ENCODE data around the gene H6PD.

Gene H6PD

DNA sequence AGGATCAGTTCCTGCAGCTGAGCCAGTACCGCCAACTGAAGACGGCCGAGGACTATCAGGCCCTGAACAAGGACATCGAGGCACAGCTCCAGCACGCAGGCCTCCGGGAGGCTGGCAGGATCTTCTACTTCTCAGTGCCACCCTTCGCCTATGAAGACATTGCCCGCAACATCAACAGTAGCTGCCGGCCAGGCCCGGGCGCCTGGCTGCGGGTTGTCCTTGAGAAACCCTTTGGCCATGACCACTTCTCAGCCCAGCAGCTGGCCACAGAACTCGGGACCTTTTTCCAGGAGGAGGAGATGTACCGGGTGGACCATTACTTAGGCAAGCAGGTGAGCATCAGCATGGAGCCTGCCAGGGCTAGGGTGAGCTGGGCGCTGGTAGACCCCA lies 10.7 kb downstream of the H6PD start:
- H3K27me3 ChIP-seq (ENCODE audit: control insufficient read depth, insufficient read depth, low read length), result no peaks in the 10 kb centered on the region
- no peaks in the 10 kb centered on the region for H3K36me3 ChIP-seq (ENCODE audit: control insufficient read depth, low read depth, low read length)
- H3K27ac ChIP-seq (ENCODE audit: low read length), result no peak overlapping the region
- H3K9me3 ChIP-seq (ENCODE audit: control insufficient read depth, low read depth, low read length), result no peaks in the 10 kb centered on the region
- no peak overlapping the region for H3K4me3 ChIP-seq (ENCODE audit: low read length)
- H3K4me1 ChIP-seq (ENCODE audit: control insufficient read depth, low read depth, low read length), result peaks cover 18% of the 10 kb centered on the region
- no peak overlapping the region for H3K9ac ChIP-seq (ENCODE audit: low read length)

DNA sequence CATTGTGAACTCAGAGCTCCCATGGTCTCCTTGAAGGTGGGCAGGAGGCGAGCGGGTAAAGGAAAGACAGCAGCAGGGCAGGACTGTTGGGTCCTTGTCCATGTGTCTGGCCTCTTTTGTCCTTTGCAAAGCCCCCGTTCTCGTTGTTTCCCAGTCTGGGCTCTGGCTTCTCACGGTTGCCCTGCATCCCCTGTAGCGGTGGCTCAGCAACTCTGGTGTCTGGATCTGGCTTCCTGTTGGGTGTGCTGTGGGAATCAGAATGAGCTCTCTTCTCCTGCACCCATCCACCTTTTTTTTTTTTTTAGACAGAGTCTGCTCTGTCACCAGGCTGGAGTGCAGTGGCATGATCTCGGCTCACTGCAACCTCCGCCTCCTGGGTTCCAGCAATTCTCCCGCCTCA lies 11.1 kb downstream of the H6PD start:
- Histone ChIP-seq H3K9me3 (ENCODE audit: control insufficient read depth, low read depth, low read length) (no peaks in the 10 kb centered on the region), H3K4me3 (ENCODE audit: low read length) (no peak overlapping the region), H3K27me3 (ENCODE audit: control insufficient read depth, insufficient read depth, low read length) (no peaks in the 10 kb centered on the region), H3K27ac (ENCODE audit: low read length) (no peak overlapping the region), H3K4me1 (ENCODE audit: control insufficient read depth, low read depth, low read length) (peaks cover 18% of the 10 kb centered on the region), H3K9ac (ENCODE audit: low read length) (no peak overlapping the region), H3K36me3 (ENCODE audit: control insufficient read depth, low read depth, low read length) (no peaks in the 10 kb centered on the region)

DNA sequence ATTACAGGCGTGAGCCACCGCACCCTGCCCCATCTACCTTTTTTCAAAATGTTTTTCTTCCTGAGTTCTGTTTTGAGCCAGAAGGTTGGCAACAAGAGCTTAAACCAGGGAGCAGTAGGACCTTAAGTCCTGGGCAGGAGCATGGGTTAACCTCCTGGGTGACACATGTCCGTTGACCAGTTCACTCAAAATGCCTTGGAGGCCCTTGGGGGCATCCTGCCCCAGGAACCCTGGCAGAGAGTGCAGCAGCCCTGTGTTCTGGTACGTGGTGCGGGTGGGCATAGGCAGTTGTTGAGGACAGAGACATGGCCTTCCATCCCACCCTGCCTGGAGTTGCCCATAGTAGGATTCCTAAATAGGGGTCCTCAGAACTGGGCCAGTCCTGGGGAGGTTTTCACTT lies 11.6 kb downstream of the H6PD start:
- Histone ChIP-seq H3K27me3 (ENCODE audit: control insufficient read depth, insufficient read depth, low read length) (no peaks in the 10 kb centered on the region), H3K36me3 (ENCODE audit: control insufficient read depth, low read depth, low read length) (no peaks in the 10 kb centered on the region), H3K27ac (ENCODE audit: low read length) (no peak overlapping the region), H3K4me1 (ENCODE audit: control insufficient read depth, low read depth, low read length) (peaks cover 19% of the 10 kb centered on the region), H3K4me3 (ENCODE audit: low read length) (no peak overlapping the region), H3K9me3 (ENCODE audit: control insufficient read depth, low read depth, low read length) (no peaks in the 10 kb centered on the region), H3K9ac (ENCODE audit: low read length) (no peak overlapping the region)

DNA sequence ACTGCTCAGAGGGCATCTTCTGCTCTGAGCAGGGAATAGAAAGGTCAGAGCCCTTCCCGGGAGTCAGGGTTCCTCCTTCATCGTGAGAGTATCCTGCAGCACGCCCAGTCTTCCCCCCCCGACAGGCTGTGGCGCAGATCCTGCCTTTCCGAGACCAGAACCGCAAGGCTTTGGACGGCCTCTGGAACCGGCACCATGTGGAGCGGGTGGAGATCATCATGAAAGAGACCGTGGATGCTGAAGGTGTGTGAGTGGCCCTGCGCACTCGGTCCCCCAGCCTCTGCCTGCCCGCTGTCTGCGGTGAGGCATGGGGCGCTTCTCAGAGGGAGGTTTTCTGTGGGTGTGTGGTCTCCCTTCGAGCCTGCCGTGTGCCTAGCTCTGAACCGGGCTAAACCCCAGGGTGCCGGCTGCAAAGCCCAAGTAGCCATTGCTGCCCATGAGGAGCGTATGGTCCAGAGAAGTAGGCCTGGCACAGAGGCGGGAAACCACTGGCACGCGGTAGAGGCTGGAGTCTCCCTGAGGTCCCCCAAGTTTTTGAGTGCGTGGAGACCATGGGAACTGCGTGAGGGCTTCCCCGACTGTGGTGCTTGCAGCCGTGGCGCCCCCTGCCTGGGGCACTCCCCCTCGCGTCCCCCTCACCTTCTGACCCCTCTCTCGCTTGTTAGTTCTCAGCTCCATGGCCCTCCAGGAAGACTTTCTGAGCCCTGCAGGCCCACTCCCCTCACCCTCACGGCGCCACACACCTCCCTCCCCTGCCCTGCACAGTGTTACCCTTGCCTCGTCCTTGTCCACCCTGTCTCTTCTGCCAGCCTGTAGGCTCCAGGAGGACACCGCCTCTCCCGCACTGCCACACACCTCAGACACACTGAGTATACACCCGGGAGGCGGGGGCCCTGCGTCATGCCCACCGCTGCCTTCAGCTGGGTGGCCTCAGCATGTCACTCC lies 12.5 kb downstream of the H6PD start:
- Histone ChIP-seq H3K9ac (ENCODE audit: low read length) (no peak overlapping the region), H3K9me3 (ENCODE audit: control insufficient read depth, low read depth, low read length) (no peaks in the 10 kb centered on the region), H3K36me3 (ENCODE audit: control insufficient read depth, low read depth, low read length) (no peaks in the 10 kb centered on the region), H3K27me3 (ENCODE audit: control insufficient read depth, insufficient read depth, low read length) (no peaks in the 10 kb centered on the region), H3K4me1 (ENCODE audit: control insufficient read depth, low read depth, low read length) (peaks cover 28% of the 10 kb centered on the region), H3K4me3 (ENCODE audit: low read length) (no peak overlapping the region), H3K27ac (ENCODE audit: low read length) (no peak overlapping the region)

DNA sequence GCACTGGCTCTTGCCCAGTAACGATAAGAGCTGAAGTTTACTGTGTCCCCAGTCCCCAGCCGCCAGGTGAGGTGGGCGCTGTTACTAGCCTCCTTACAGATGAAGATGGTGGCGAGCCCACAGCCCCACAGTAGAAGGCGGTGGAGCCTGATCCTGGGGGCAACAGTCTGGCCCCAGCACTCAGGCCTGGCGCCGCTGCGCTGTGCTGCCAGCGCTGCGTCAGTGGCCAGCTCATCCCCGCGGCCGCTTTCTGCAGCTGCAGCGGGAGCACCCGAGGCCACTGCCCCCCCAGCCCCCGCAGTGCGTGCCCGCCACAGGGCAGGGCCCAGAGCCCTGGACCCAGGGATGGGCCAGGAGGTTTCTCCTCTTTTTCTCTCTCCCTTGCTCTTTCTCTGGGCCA lies 13.3 kb downstream of the H6PD start:
- Histone ChIP-seq H3K4me1 (ENCODE audit: control insufficient read depth, low read depth, low read length) (peaks cover 36% of the 10 kb centered on the region), H3K36me3 (ENCODE audit: control insufficient read depth, low read depth, low read length) (no peaks in the 10 kb centered on the region), H3K9ac (ENCODE audit: low read length) (no peak overlapping the region), H3K27me3 (ENCODE audit: control insufficient read depth, insufficient read depth, low read length) (no peaks in the 10 kb centered on the region), H3K4me3 (ENCODE audit: low read length) (no peak overlapping the region), H3K27ac (ENCODE audit: low read length) (no peak overlapping the region), H3K9me3 (ENCODE audit: control insufficient read depth, low read depth, low read length) (no peaks in the 10 kb centered on the region)

DNA sequence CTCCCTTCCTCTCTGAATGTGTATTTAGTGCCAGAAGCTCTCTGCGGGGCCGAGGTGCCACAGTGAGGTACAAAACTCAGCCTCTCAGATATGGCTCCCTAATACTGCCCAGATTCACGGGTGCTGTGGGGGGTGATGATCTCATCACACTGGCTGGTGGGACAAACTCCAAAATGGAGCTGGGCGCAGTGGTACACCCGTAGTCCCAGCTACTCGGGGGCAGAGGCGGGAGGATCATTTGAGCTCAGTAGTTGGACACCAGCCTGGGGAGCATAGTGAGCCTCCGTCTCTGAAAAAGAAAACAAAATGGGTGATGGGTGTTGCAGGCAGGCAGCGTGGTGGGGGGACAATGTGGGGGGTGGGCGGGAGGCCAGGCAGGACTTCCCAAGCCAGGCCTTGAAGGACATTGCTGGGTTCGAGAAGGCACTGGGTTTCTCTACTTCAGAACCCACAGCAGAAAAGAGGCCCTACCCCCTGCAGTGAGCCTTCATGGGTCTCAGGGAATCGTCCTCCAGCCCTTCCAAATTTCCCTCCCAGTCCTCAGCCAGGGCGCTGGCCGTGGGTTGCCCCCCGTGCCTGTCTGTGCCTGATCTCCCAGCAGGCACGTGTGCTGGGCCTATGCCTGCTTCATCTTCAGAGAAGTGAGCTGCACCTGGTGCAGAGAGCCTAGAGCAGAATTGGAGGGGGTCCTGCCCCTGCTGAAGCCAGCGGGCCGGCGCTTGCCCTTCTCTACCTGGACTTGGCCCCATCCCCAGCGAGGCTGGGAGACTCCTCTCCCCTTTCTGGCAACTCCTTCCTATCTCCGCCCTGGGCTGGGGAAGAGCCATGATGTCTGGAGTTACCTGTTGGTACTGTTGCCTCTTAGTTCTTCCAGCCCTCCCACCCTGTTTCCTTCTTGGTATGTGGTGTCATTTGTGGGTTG lies 14.0 kb downstream of the H6PD start:
- H3K9ac ChIP-seq (ENCODE audit: low read length), result no peak overlapping the region
- no peak overlapping the region for H3K4me3 ChIP-seq (ENCODE audit: low read length)
- no peaks in the 10 kb centered on the region for H3K36me3 ChIP-seq (ENCODE audit: control insufficient read depth, low read depth, low read length)
- no peak overlapping the region for H3K27ac ChIP-seq (ENCODE audit: low read length)
- H3K9me3 ChIP-seq (ENCODE audit: control insufficient read depth, low read depth, low read length), result no peaks in the 10 kb centered on the region
- no peaks in the 10 kb centered on the region for H3K27me3 ChIP-seq (ENCODE audit: control insufficient read depth, insufficient read depth, low read length)
- H3K4me1 ChIP-seq (ENCODE audit: control insufficient read depth, low read depth, low read length), result peaks cover 43% of the 10 kb centered on the region

DNA sequence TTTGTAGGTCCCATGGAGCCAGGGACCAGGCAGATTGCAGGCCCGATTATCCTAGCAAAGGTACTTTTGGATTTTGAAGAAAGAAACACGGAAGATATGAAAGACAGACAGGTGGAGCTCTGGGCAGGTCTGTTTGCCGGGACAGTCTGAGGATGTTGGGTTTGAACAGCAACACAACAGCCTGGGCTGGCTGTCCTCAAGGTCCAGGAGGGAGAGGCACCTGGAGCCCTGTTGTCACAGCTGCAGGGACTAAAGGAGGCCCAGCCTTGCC lies 14.6 kb downstream of the H6PD start:
- Histone ChIP-seq H3K27ac (ENCODE audit: low read length) (no peak overlapping the region), H3K9ac (ENCODE audit: low read length) (no peak overlapping the region), H3K36me3 (ENCODE audit: control insufficient read depth, low read depth, low read length) (no peaks in the 10 kb centered on the region), H3K4me3 (ENCODE audit: low read length) (no peak overlapping the region), H3K4me1 (ENCODE audit: control insufficient read depth, low read depth, low read length) (peaks cover 46% of the 10 kb centered on the region), H3K9me3 (ENCODE audit: control insufficient read depth, low read depth, low read length) (no peaks in the 10 kb centered on the region), H3K27me3 (ENCODE audit: control insufficient read depth, insufficient read depth, low read length) (no peaks in the 10 kb centered on the region)

DNA sequence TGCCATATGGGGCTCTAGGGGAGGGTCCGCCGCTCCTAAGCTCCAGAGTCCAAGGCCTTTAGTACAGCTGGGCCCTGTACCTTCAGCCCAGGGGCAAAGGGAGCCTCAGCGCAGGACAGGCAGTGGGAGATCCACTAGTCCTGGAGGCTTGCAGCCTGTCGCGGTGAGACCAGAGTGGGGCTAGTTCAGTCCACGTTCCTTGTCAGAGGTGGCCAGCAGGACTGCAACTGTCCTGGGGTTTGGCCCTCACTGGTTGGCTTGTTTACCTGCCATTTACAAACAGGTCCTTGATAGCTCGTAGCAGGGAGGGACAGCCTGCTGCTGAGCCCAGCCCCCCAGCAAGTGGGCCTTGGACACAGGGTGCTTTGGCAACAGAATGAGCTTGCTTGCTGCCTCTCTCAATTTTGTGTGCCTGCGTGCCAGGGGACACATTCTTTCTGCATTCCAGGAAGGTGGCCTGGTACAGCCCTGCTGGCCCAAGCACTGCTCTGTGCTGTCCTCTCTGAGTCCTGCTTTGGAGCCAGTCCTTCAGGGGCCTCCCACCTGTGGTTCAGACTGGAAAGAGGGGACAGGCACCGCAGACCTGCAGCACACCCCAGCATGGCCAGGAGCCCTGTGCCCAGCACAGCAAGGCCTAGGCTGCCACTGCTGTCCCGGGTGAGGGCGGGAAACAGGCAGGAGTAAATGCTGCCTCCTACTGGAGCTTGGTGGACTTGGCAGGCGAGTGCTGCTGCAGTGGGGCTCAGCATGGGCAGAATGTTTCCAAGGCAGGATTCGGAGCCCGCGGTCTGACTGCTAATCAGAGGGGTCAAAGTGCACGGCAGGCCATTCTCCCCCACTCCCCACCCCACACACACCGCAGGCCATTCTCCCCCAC lies 15.2 kb downstream of the H6PD start:
- Histone ChIP-seq H3K36me3 (ENCODE audit: control insufficient read depth, low read depth, low read length) (no peaks in the 10 kb centered on the region), H3K27ac (ENCODE audit: low read length) (no peak overlapping the region), H3K9ac (ENCODE audit: low read length) (no peak overlapping the region), H3K4me1 (ENCODE audit: control insufficient read depth, low read depth, low read length) (peaks cover 46% of the 10 kb centered on the region), H3K9me3 (ENCODE audit: control insufficient read depth, low read depth, low read length) (no peaks in the 10 kb centered on the region), H3K4me3 (ENCODE audit: low read length) (no peak overlapping the region), H3K27me3 (ENCODE audit: control insufficient read depth, insufficient read depth, low read length) (no peaks in the 10 kb centered on the region)

DNA sequence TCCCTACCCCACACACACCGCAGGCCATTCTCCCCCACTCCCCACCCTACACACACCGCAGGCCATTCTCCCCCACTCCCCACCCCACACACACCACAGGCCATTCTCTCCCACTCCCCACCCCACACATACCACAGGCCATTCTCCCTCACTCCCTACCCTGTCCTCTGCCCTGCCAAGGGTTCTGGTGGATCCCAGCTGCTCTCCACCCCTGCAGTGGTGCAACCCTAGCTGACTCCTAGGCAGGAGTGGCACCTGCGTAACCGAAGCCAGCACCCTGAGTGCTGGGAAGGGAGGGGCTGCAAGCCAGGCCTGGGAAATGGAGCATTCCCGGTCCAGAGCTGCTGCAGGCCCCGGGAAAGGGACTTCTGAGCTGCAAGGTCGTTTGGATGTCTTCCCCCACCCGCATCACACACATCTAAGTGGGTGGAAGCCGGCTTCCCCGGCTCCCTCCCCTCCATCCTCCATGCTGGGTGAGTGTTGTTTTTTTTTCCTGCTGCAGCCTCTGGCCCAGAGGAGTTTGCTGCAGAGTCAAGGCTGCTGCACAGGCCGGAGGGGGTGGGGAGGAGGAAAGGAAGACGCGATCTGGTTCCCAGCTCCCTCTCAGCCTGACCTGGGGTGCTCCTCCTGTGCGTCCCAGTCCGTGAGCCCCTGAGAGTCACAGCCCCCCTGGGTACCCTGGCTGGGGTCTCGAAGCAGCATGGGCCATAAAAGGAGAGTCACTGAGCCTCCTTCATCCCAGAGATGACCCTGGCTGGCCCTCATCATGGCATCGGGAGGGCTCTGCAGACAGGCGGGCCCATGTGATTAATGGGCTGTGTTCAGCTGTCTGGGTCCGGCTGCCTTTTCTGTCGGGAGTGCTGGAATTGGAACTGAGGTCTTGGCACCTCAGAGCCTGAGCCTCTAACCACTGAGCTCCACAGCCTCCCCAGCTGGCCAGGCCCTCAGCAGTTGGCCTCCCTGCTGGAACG lies 16.1 kb downstream of the H6PD start:
- H3K9ac ChIP-seq (ENCODE audit: low read length), result no peak overlapping the region
- H3K27ac ChIP-seq (ENCODE audit: low read length), result no peak overlapping the region
- H3K9me3 ChIP-seq (ENCODE audit: control insufficient read depth, low read depth, low read length), result no peaks in the 10 kb centered on the region
- no peaks in the 10 kb centered on the region for H3K36me3 ChIP-seq (ENCODE audit: control insufficient read depth, low read depth, low read length)
- no peak overlapping the region for H3K4me3 ChIP-seq (ENCODE audit: low read length)
- peaks cover 46% of the 10 kb centered on the region for H3K4me1 ChIP-seq (ENCODE audit: control insufficient read depth, low read depth, low read length)
- H3K27me3 ChIP-seq (ENCODE audit: control insufficient read depth, insufficient read depth, low read length), result no peaks in the 10 kb centered on the region

DNA sequence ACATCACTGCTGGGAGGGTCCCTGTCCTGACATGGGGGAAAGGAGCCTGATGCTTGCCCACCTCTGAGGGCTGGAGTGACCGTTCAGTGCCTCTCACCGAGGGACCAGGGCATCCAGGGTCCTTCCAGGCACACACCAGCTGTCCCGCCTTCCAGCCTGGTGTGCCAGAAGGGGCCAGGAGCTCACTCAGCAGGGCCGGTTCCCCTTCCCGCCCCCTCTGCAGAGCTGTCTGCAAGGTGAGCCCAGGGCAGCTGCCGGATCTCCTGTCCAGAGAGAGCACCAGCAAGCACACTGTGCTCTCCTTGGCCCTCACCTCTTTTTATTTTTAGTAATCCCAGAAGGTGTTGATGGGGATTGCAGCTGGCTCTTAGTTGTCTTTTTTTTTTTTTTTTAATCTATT lies 16.9 kb downstream of the H6PD start:
- Histone ChIP-seq H3K9me3 (ENCODE audit: control insufficient read depth, low read depth, low read length) (no peaks in the 10 kb centered on the region), H3K4me3 (ENCODE audit: low read length) (no peak overlapping the region), H3K27me3 (ENCODE audit: control insufficient read depth, insufficient read depth, low read length) (no peaks in the 10 kb centered on the region), H3K4me1 (ENCODE audit: control insufficient read depth, low read depth, low read length) (peaks cover 46% of the 10 kb centered on the region), H3K27ac (ENCODE audit: low read length) (no peak overlapping the region), H3K9ac (ENCODE audit: low read length) (no peak overlapping the region), H3K36me3 (ENCODE audit: control insufficient read depth, low read depth, low read length) (no peaks in the 10 kb centered on the region)

Data from iPS-18a (cell line).